ENCODE measurements around the gene FLNC. TPM values are rescaled to one million over a fixed set of nuclear protein-coding genes. Genes with fewer than 3 reads are reported as not detected.

Gene FLNC
- polyA plus RNA-seq, 1 of the 3 experiments (the other 2 are of a cell fraction): 43.7 TPM

- TF ChIP-seq USF2 (IDR thresholded peaks at IDR 0.05; ENCODE audit: borderline replicate concordance, low read depth, low read length) (no peak), RXRA (IDR thresholded peaks at IDR 0.05; ENCODE audit: borderline replicate concordance, low read depth) (no peak), USF1 (IDR thresholded peaks at IDR 0.05; ENCODE audit: borderline replicate concordance, low read depth) (no peak), PBX3 (IDR thresholded peaks at IDR 0.05) (no peak), MXI1 (IDR thresholded peaks at IDR 0.05; ENCODE audit: low read depth, low read length) (no peak), EZH2phosphoT487 (IDR thresholded peaks at IDR 0.05; ENCODE audit: borderline replicate concordance, low read depth) (no peak)
Observed at GRCh38 chr7:128783143-128783861, 46.9 kb upstream of the FLNC start (continued).

- ChIA-PET POLR2A (no interaction called here), CTCF (interaction anchor here (1.4 to 1.9 kb wide), 2 partner anchors 14 to 98 kb away, joined by 3 to 8 read pairs; no protein-coding TSS in a partner anchor)
- Histone ChIP-seq H3K27me3 (ENCODE audit: insufficient read depth) (no peaks in the 10 kb centered on the region), H3F3A (replicated peaks; ENCODE audit: insufficient read depth) (peaks cover 8% of the 10 kb centered on the region), H3K9me2 (no peaks in the 10 kb centered on the region), H3K9ac (no peak overlapping the region), H3K4me3 (ENCODE audit: low read depth in 2 of 2, low read length in 1 of 2) (no peak overlapping the region), H3K4me2 (no peak overlapping the region), H4K20me1 (ENCODE audit: insufficient read depth) (no peaks in the 10 kb centered on the region), H3K27ac (ENCODE audit: low read depth in 2 of 2, low read length in 1 of 2) (no peak overlapping the region), H3K4me1 (ENCODE audit: control insufficient read depth in 1 of 2, insufficient read depth in 2 of 2, low read depth in 1 of 2, low read length in 1 of 2) (peaks cover 0 to 13% of the 10 kb centered on the region in 2 experiments; a peak in 1 of 4 replicates), H3K79me2 (ENCODE audit: insufficient read depth) (no peaks in the 10 kb centered on the region), H3K9me3 (no peaks in the 10 kb centered on the region), H2AFZ (ENCODE audit: low read depth) (no peak overlapping the region), H3K36me3 (replicated peaks in 1 of 2; ENCODE audit: control insufficient read depth in 1 of 2, insufficient read depth in 2 of 2, low read length in 1 of 2) (no peaks in the 10 kb centered on the region)
- TF ChIP-seq GABPA (IDR thresholded peaks at IDR 0.05; ENCODE audit: low read depth) (no peak), CHD2 (IDR thresholded peaks at IDR 0.05; ENCODE audit: low read length, partially characterized antibody) (no peak)
- 86% methylated on average over 3 of the region's 3 CpGs for WGBS (ENCODE audit: low lambda C conversion rate)
- no peak for DNase-seq
Observed at GRCh38 chr7:128785738-128786137, 44.5 kb upstream of the FLNC start.

All from SK-N-SH (cell line).